PC-3 (cell line): Measurements from ENCODE around the gene SLC38A8. TPM values are rescaled to one million over a fixed set of nuclear protein-coding genes. Genes with fewer than 3 reads are reported as not detected.
A peak's percentile ranks its signal among the peaks of the same experiment; 100 is the strongest.

Source experiments
- ATAC-seq: fragments of 200-7000 bp; cut with Tn5 transposase; 2 replicates; pipeline ENCODE4 v1.9.1; 2020; ENCODE audit warnings: mild to moderate bottlenecking, moderate library complexity
- BruUV-seq: library from RNA; stranded (reverse); fragments of 400-500 nt; replicated peaks from 2 replicates; lab custom pipeline; 2021; lab: Mats Ljungman, UMichigan
- CTCF ChIA-PET: fragments of 300-600 bp; sonication (Branson Sonifier 250); formaldehyde crosslinking; loops from one replicate; lab custom pipeline; 2022; ENCODE audit warnings: antibody characterized with exemption; lab: Charles Lee
- POLR2A ChIA-PET: fragments of 300-600 bp; sonication (Branson Sonifier 250); formaldehyde crosslinking; loops from one replicate; lab custom pipeline; 2022; ENCODE audit warnings: antibody characterized with exemption; ENCODE audit not compliant: unreplicated experiment; lab: Charles Lee
- DNase-seq: peaks from one replicate; pipeline ENCODE4 v3.0.0-alpha.2; 2015
- H2AFZ ChIP-seq: fragments of 300-600 bp; sonication (generic); 2 replicates; pipeline ENCODE4 v1.6.0; 2016; ENCODE audit warnings: antibody characterized with exemption, low read length
- H3F3A ChIP-seq: fragments of 300-600 bp; sonication (generic); one replicate; pipeline ENCODE4 v1.6.0; 2017; ENCODE audit warnings: antibody characterized with exemption, low read length, control low read depth, mild to moderate bottlenecking; ENCODE audit not compliant: unreplicated experiment
- H3K27ac ChIP-seq: fragments of 300-600 bp; sonication (generic); 2 replicates; pipeline ENCODE4 v1.5.1; 2016; ENCODE audit warnings: mild to moderate bottlenecking, low read length
- H3K27me3 ChIP-seq: fragments of 300-600 bp; sonication (generic); 2 replicates; pipeline ENCODE4 v1.6.1; 2016; ENCODE audit warnings: low read length, mixed read lengths
- H3K36me3 ChIP-seq: fragments of 300-600 bp; sonication (generic); 2 replicates; pipeline ENCODE4 v1.6.1; 2016; ENCODE audit warnings: low read depth, mixed run types, low read length, mixed read lengths
- H3K4me1 ChIP-seq: fragments of 300-600 bp; sonication (generic); 2 replicates; pipeline ENCODE4 v1.5.1; 2016; ENCODE audit warnings: low read length; ENCODE audit not compliant: insufficient read depth
- H3K4me2 ChIP-seq: fragments of 300-600 bp; sonication (generic); 2 replicates; pipeline ENCODE4 v1.6.0; 2016; ENCODE audit warnings: low read length
- H3K4me3 ChIP-seq: fragments of 300-600 bp; sonication (generic); 2 replicates; pipeline ENCODE4 v1.5.1; 2016; ENCODE audit warnings: mild to moderate bottlenecking, low read length, mixed read lengths
- H3K79me2 ChIP-seq: fragments of 300-600 bp; sonication (generic); 2 replicates; pipeline ENCODE4 v1.6.1; 2017; ENCODE audit warnings: low read length, mixed read lengths
- H3K9ac ChIP-seq: fragments of 300-600 bp; sonication (generic); 2 replicates; pipeline ENCODE4 v1.6.0; 2016; ENCODE audit warnings: mild to moderate bottlenecking, low read length
- H3K9me2 ChIP-seq: fragments of 300-600 bp; sonication (generic); replicated peaks from 2 replicates; pipeline ENCODE4 v1.6.1; 2016; ENCODE audit warnings: mixed run types, low read length, mixed read lengths
- H3K9me3 ChIP-seq: fragments of 300-600 bp; sonication (generic); 2 replicates; pipeline ENCODE4 v1.6.1; 2016; ENCODE audit warnings: low read length, mixed read lengths
- H4K20me1 ChIP-seq: fragments of 300-600 bp; sonication (generic); 2 replicates; pipeline ENCODE4 v1.6.1; 2016; ENCODE audit warnings: low read length, mixed read lengths
- CTCF ChIP-seq: fragments of 300-600 bp; sonication (generic); conservative IDR thresholded peaks from 2 replicates; pipeline ENCODE4 v1.5.1; 2017; ENCODE audit warnings: antibody characterized with exemption, low read depth, mild to moderate bottlenecking, low read length
- EZH2 ChIP-seq: fragments of 300-600 bp; sonication (generic); IDR thresholded peaks from one replicate; pipeline ENCODE4 v1.6.1; 2017; ENCODE audit warnings: antibody characterized with exemption, mild to moderate bottlenecking, low read length; ENCODE audit not compliant: unreplicated experiment
- EZH2phosphoT487 ChIP-seq: fragments of 300-600 bp; sonication (generic); IDR thresholded peaks from 2 replicates; pipeline ENCODE4 v1.6.1; 2018; ENCODE audit warnings: mild to moderate bottlenecking, antibody characterized with exemption, low read length, borderline replicate concordance
- intact Hi-C: fragments of 100-400 bp; cut with micrococcal nuclease; formaldehyde crosslinking; loops from 2 replicates; pipeline ENCODE4 v1.9.0; 2023
- total RNA-seq: library from RNA; depleted of rRNA; stranded (reverse); fragments of >200 nt; gene quantifications from 2 replicates; pipeline ENCODE4 v1.2.3, GENCODE V29; 2014

The SLC38A8 gene
- total RNA-seq, 1 experiment from 2014 or later, result not detected

GRCh38 chr16:84039696-84040095 lies 2.9 kb downstream of the SLC38A8 start:
- Histone ChIP-seq H3K9ac (no peak overlapping the region), H2AFZ (no peak overlapping the region), H3F3A (no peaks in the 10 kb centered on the region), H3K9me3 (no peaks in the 10 kb centered on the region), H3K27ac (no peak overlapping the region), H3K36me3 (no peaks in the 10 kb centered on the region), H4K20me1 (no peaks in the 10 kb centered on the region), H3K79me2 (no peaks in the 10 kb centered on the region), H3K4me3 (no peak overlapping the region), H3K27me3 (no peaks in the 10 kb centered on the region), H3K4me1 (no peaks in the 10 kb centered on the region), H3K4me2 (no peak overlapping the region), H3K9me2 (no peaks in the 10 kb centered on the region)
- ChIA-PET POLR2A (no interaction called here), CTCF (no interaction called here)
- intact Hi-C loops, result no loop called here
- no peak for TF ChIP-seq CTCF
- TF ChIP-seq EZH2, result no peak
- no peak for TF ChIP-seq EZH2phosphoT487
- ATAC-seq (no peak), DNase-seq (no peak)
- no TSS peak for BruUV-seq

- ATAC-seq (no peak), DNase-seq (no peak)
- Histone ChIP-seq H3K9me3 (no peaks in the 10 kb centered on the region), H3K9me2 (no peaks in the 10 kb centered on the region), H3K4me1 (no peaks in the 10 kb centered on the region), H3K79me2 (no peaks in the 10 kb centered on the region), H4K20me1 (no peaks in the 10 kb centered on the region), H3K27me3 (no peaks in the 10 kb centered on the region), H2AFZ (no peak overlapping the region), H3K4me2 (no peak overlapping the region), H3K36me3 (no peaks in the 10 kb centered on the region), H3K4me3 (no peak overlapping the region), H3K9ac (no peak overlapping the region), H3K27ac (no peak overlapping the region), H3F3A (no peaks in the 10 kb centered on the region)
- intact Hi-C loops, result no loop called here
- ChIA-PET CTCF (no interaction called here), POLR2A (no interaction called here)
- TF ChIP-seq CTCF, result no peak
- no peak for TF ChIP-seq EZH2
- no peak for TF ChIP-seq EZH2phosphoT487
- no TSS peak for BruUV-seq
Measured at GRCh38 chr16:84038469-84038868, 4.1 kb downstream of the SLC38A8 start.

GRCh38 chr16:84036982-84037425 lies 5.6 kb downstream of the SLC38A8 start:
- no peaks in the 10 kb centered on the region for H4K20me1 ChIP-seq
- H2AFZ ChIP-seq, result no peak overlapping the region
- no peaks in the 10 kb centered on the region for H3K36me3 ChIP-seq
- no peak overlapping the region for H3K4me2 ChIP-seq
- no peak overlapping the region for H3K4me3 ChIP-seq
- intact Hi-C loops, result no loop called here
- ATAC-seq, result peak; percentile 70
- POLR2A ChIA-PET, result no interaction called here
- no peaks in the 10 kb centered on the region for H3K9me3 ChIP-seq
- no peaks in the 10 kb centered on the region for H3K79me2 ChIP-seq
- TF ChIP-seq CTCF (no peak), EZH2phosphoT487 (no peak), EZH2 (no peak)
- CTCF ChIA-PET, result no interaction called here
- no peaks in the 10 kb centered on the region for H3K4me1 ChIP-seq
- H3F3A ChIP-seq, result no peaks in the 10 kb centered on the region
- no peaks in the 10 kb centered on the region for H3K27me3 ChIP-seq
- H3K27ac ChIP-seq, result no peak overlapping the region
- peak; percentile 48 for DNase-seq
- no TSS peak for BruUV-seq
- H3K9ac ChIP-seq, result no peak overlapping the region
- no peaks in the 10 kb centered on the region for H3K9me2 ChIP-seq
